HCT116 (cell line): Measurements from ENCODE around the gene F10. TPM values are rescaled to one million over a fixed set of nuclear protein-coding genes. Genes with fewer than 3 reads are reported as not detected.

Experiments
- ATAC-seq: fragments of 200-7000 bp; cut with Tn5 transposase; 2 replicates; pipeline ENCODE4 v1.9.1; 2020; ENCODE audit warnings: mild to moderate bottlenecking, moderate library complexity
- BruUV-seq: library from RNA; stranded (reverse); fragments of 400-500 nt; replicated peaks from 2 replicates; lab custom pipeline; 2021; lab: Mats Ljungman, UMichigan
- CTCF ChIA-PET: fragments of 300-600 bp; sonication (Branson Sonifier 250); formaldehyde crosslinking; loops from one replicate; lab custom pipeline; 2021; ENCODE audit warnings: antibody characterized with exemption; lab: Charles Lee
- POLR2A ChIA-PET: fragments of 300-600, 350-600 bp; sonication (Branson Sonifier 250); formaldehyde crosslinking; loops from one replicate; lab custom pipeline; 2021; ENCODE audit warnings: antibody characterized with exemption; lab: Charles Lee
- RAD21 ChIA-PET, 2 experiments: fragments of 300-600 bp; sonication (Branson Sonifier 250); formaldehyde crosslinking; loops; one replicate each; lab custom pipeline; 2023; ENCODE audit warnings: low total read pairs in 2 of 2; ENCODE audit not compliant: uncharacterized antibody in 2 of 2, unreplicated experiment in 2 of 2, low non-redundant PET in 1 of 2; lab: Charles Lee
- DNase-seq: peaks from one replicate; pipeline ENCODE4 v3.0.0-alpha.2; 2010; ENCODE audit warnings: low read depth, low spot score
- H2AFZ ChIP-seq: fragments of 200-600 bp; shearing (Covaris generic), sonication (generic); 2 replicates; pipeline ENCODE4 v1.6.1; 2017; ENCODE audit warnings: low read depth, mixed run types, mixed read lengths, antibody characterized with exemption, low read length; ENCODE audit not compliant: poor library complexity, severe bottlenecking
- H3K27ac ChIP-seq: 2 replicates; pipeline ENCODE4 v1.5.1; 2012; ENCODE audit warnings: low read depth, low read length
- H3K27me3 ChIP-seq: fragments of 200-600 bp; sonication (generic); 2 replicates; pipeline ENCODE4 v1.6.1; 2016; ENCODE audit warnings: mixed run types, low read length, mixed read lengths; ENCODE audit not compliant: insufficient read depth
- H3K36me3 ChIP-seq, 2 experiments: fragments of 200-500 bp in 1 of 2; fragments of 200-600 bp in 1 of 2; sonication (Bioruptor generic) in 1 of 2; sonication (generic) in 1 of 2; 2 replicates each; pipeline versions ENCODE4 v1.5.1 to v1.6.1; 2014 to 2016; ENCODE audit warnings: low read length in 2 of 2, inconsistent platforms in 1 of 2, mixed read lengths in 1 of 2, mixed run types in 1 of 2; ENCODE audit not compliant: insufficient read depth in 2 of 2, control insufficient read depth in 1 of 2
- H3K4me1 ChIP-seq, 2 experiments: fragments of 200-600 bp in 1 of 2; sonication (generic) in 1 of 2; 2 replicates each; pipeline versions ENCODE4 v1.5.1 to v1.6.1; 2012 to 2017; ENCODE audit warnings: low read length in 2 of 2, inconsistent platforms in 1 of 2, mild to moderate bottlenecking in 1 of 2, mixed read lengths in 1 of 2, mixed run types in 1 of 2, moderate library complexity in 1 of 2; ENCODE audit not compliant: insufficient read depth in 2 of 2, control insufficient read depth in 1 of 2
- H3K4me2 ChIP-seq: fragments of 200-600 bp; sonication (generic); 2 replicates; pipeline ENCODE4 v1.6.1; 2017; ENCODE audit warnings: mixed run types, low read length, mixed read lengths
- H3K4me3 ChIP-seq, 2 experiments: fragments of 200-600 bp in 1 of 2; sonication (generic) in 1 of 2; replicated peaks in 1 of 2; 2 replicates each; pipeline ENCODE4 v1.5.1; 2011 to 2016; ENCODE audit warnings: low read length in 2 of 2, control low read depth in 1 of 2, low read depth in 1 of 2, mild to moderate bottlenecking in 1 of 2, mixed read lengths in 1 of 2, mixed run types in 1 of 2
- H3K79me2 ChIP-seq: fragments of 200-600 bp; sonication (generic); 2 replicates; pipeline ENCODE4 v1.6.1; 2017; ENCODE audit warnings: mild to moderate bottlenecking, mixed run types, low read length, moderate library complexity, mixed read lengths; ENCODE audit not compliant: insufficient read depth
- H3K9ac ChIP-seq: fragments of 200-600 bp; sonication (generic); 2 replicates; pipeline ENCODE4 v1.6.1; 2016; ENCODE audit warnings: low read length, mixed read lengths
- H3K9me2 ChIP-seq: fragments of 200-600 bp; sonication (generic), shearing (Covaris generic); 2 replicates; pipeline ENCODE4 v1.6.1; 2017; ENCODE audit warnings: mixed run types, mild to moderate bottlenecking, moderate library complexity; ENCODE audit not compliant: insufficient read depth
- H3K9me3 ChIP-seq, 2 experiments: fragments of 200-500 bp in 1 of 2; fragments of 200-600 bp in 1 of 2; sonication (Bioruptor generic) in 1 of 2; sonication (generic) in 1 of 2; 2 replicates each; pipeline ENCODE4 v1.6.1; 2014 to 2017; ENCODE audit warnings: low read length in 2 of 2, mixed read lengths in 2 of 2, inconsistent platforms in 1 of 2, low read depth in 1 of 2, mild to moderate bottlenecking in 1 of 2, mixed run types in 1 of 2, moderate library complexity in 1 of 2; ENCODE audit not compliant: control insufficient read depth in 1 of 2, insufficient read depth in 1 of 2
- H4K20me1 ChIP-seq: fragments of 200-600 bp; sonication (generic), shearing (Covaris generic); 2 replicates; pipeline ENCODE4 v1.6.1; 2017; ENCODE audit warnings: mixed run types, mild to moderate bottlenecking, moderate library complexity; ENCODE audit not compliant: insufficient read depth
- ELF1 ChIP-seq: IDR thresholded peaks from 2 replicates; pipeline ENCODE4 v1.6.1; 2012; ENCODE audit warnings: low read depth, borderline replicate concordance
- EZH2 ChIP-seq: fragments of 200-600 bp; sonication (generic); IDR thresholded peaks from 2 replicates; pipeline ENCODE4 v1.6.1; 2017; ENCODE audit warnings: antibody characterized with exemption, mixed run types
- REST ChIP-seq: IDR thresholded peaks from 2 replicates; pipeline ENCODE4 v1.6.1; 2012; ENCODE audit warnings: low read depth
- SRF ChIP-seq: IDR thresholded peaks from 2 replicates; pipeline ENCODE4 v1.6.1; 2012; ENCODE audit warnings: low read depth
- intact Hi-C: fragments of 100-400 bp; cut with micrococcal nuclease; formaldehyde crosslinking; loops from 2 replicates; pipeline ENCODE4 v1.10.0; 2022
- total RNA-seq: library from RNA; stranded (reverse); gene quantifications from one replicate; pipeline ENCODE4 v1.2.1, GENCODE V29; 2021; ENCODE audit not compliant: unreplicated experiment
- TF ChIP-seq, protein P1 (sequence below): IDR thresholded peaks from 2 replicates; pipeline ENCODE4 v1.6.1; 2011; ENCODE audit warnings: mild to moderate bottlenecking, low read length, moderate library complexity; ENCODE audit not compliant: insufficient replicate concordance; ENCODE audit errors: extremely low read depth

Gene F10
- total RNA-seq, 1 experiment from 2014 or later, result 4.0 TPM

DNA sequence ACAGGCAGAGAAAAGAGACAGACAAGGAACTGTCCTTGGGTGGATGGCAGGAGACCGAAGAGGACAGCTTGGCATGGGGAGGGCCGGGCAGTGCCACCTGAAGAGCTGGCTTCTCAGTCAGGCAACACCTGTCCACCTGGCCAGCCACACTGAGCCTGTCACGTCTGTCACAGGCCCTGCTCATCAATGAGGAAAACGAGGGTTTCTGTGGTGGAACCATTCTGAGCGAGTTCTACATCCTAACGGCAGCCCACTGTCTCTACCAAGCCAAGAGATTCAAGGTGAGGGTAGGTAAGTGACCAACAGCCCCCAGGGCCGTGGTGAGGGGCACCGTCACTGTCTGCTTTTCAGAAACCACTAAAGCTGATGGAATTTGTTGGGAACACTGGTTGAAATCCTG, 24.6 kb downstream of the F10 start:
- ATAC-seq, result no peak
- H4K20me1 ChIP-seq, result no peaks in the 10 kb centered on the region
- no peaks in the 10 kb centered on the region for H3K36me3 ChIP-seq
- POLR2A ChIA-PET, result no interaction called here
- H3K79me2 ChIP-seq, result no peaks in the 10 kb centered on the region
- intact Hi-C loops, result no loop called here
- H3K4me3 ChIP-seq, result no peak overlapping the region
- H3K27ac ChIP-seq, result no peak overlapping the region
- no peaks in the 10 kb centered on the region for H3K9me3 ChIP-seq
- BruUV-seq, result no TSS peak
- H3K4me2 ChIP-seq, result no peak overlapping the region
- H3K9me2 ChIP-seq, result no peaks in the 10 kb centered on the region
- RAD21 ChIA-PET, result no interaction called here
- H3K9ac ChIP-seq, result no peak overlapping the region
- DNase-seq, result no peak
- no peak overlapping the region for H2AFZ ChIP-seq
- TF ChIP-seq REST (no peak), EZH2 (no peak), SRF (no peak), ELF1 (no peak)
- TF ChIP-seq, protein P1, sequence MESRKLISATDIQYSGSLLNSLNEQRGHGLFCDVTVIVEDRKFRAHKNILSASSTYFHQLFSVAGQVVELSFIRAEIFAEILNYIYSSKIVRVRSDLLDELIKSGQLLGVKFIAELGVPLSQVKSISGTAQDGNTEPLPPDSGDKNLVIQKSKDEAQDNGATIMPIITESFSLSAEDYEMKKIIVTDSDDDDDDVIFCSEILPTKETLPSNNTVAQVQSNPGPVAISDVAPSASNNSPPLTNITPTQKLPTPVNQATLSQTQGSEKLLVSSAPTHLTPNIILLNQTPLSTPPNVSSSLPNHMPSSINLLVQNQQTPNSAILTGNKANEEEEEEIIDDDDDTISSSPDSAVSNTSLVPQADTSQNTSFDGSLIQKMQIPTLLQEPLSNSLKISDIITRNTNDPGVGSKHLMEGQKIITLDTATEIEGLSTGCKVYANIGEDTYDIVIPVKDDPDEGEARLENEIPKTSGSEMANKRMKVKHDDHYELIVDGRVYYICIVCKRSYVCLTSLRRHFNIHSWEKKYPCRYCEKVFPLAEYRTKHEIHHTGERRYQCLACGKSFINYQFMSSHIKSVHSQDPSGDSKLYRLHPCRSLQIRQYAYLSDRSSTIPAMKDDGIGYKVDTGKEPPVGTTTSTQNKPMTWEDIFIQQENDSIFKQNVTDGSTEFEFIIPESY, result no peak
- no peaks in the 10 kb centered on the region for H3K27me3 ChIP-seq
- no peaks in the 10 kb centered on the region for H3K4me1 ChIP-seq
- CTCF ChIA-PET, result no interaction called here
